ENCODE results near the gene SAA1.

Gene SAA1

DNA sequence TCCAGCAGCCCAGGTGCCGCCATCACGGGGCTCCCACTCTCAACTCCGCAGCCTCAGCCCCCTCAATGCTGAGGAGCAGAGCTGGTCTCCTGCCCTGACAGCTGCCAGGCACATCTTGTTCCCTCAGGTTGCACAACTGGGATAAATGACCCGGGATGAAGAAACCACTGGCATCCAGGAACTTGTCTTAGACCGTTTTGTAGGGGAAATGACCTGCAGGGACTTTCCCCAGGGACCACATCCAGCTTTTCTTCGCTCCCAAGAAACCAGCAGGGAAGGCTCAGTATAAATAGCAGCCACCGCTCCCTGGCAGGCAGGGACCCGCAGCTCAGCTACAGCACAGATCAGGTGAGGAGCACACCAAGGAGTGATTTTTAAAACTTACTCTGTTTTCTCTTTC, at the start of gene SAA1:
SAA1 (plus strand) TSS at position 316 of the 400 bp plus-strand sequence. CDS start 624 bp downstream, outside the sequence.
- ATAC-seq = no peak

DNA sequence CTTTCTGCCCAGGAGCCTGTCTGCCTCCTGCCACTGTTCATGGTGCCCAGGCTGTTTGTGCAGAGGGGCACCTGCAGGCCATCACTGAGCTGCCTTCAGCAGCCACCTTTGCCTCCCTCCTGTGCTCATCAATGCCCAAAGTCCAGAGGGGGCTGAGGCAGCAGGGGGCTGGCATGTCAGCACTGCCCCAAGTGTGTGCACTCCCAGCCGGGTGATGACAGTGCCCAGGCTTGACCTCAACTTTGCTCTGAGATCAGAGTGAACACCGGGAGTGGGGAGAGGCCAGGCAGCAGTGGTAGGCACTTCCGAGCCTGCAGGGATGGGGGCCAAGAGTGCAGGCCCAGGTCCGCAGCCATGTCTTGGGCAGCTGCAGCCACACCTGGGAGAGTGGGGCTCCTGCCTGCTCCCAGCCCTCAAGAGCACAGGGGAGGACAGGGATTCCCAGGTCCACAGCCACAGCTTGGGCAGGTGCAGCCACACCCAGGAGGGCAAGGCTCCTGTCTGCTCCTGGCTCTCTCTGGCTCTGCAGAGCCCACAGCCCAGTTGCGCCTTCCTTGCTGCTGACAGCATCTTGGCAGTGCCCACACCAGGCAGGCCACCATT, 44.7 kb upstream of the SAA1 start:
- no peak for ATAC-seq

DNA sequence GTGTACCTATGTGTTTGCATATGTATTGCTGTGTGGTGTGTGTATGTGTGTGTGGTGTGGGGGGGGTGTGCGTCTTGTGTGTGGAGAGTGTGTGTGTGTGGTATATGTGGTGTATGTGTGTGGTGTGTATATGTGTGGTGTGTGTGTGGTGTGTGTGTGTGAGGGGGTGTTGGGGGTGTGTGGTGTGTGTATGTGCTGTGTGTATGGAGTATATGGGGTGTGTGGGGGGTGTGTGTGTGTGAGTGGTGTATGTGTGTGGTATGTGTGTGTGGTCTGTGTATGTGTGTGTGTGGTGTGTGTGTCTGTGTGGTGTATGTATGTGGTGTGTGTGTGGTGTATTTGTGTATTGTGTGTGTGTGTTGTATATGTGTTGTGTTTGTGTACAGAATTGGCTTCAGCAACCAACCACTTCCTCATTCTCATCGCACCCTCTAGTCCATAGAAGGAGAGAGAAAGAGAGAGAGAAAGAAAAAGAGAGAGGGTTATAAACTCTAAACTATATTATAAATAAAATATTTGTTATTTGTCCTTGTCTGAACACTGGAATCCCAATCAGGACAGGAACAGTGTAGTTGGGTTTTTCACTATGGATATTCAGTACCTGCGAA, 43.1 kb upstream of the SAA1 start:
- ATAC-seq = no peak

DNA sequence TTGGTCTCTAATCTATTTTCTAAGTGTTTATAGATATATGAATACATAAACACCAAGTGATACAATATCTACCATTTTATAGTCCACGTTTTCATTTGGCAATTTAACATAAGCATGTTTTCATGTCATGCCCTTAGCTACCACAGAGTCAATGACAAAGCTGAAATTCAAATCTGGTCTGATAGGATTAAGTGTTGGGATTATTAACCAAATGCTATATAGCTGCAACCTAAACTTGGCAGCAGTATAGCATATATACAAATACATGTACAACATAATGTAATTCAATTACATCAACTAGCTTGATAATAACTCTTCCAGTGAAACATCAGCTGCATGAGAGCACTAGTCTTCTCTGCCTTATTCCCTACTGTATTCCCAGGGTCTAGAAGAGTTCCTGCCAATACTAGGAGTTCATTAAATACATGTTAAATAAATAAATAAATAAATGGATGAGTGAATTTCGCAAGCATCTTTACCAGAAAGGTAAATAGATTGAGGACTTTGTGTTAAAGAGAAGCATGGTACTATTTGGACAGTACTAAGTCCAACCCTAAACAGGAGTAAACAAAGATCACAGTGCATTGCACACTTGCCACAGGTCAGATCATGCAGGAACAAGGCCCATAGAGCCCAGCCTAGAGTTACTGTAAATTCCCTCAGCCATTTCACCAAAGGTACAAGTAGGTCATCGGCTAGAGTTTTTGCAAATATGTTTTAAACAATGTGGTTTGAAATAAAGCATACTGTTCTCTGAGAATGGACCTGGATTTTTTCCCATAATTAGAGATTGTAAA, 42.3 kb upstream of the SAA1 start:
- ATAC-seq = no peak

DNA sequence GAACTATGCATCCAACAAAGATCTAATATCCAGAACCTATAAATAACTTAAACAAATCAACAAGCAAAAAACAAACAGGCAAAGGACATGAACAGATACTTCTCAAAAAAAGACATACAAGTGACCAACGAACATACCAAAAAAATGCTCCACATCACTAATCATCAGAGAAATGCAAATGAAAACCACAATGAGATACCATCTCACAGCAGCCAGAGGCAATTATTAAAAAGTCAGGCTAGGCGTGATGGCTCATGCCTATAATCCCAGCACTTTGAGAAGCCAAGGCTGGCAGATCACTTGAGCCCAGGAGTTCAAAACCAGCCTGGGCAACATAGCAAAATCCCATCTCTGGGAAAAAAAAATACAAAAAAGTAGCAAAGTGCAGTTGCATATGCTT, 40.2 kb upstream of the SAA1 start:
- ATAC-seq = no peak

DNA sequence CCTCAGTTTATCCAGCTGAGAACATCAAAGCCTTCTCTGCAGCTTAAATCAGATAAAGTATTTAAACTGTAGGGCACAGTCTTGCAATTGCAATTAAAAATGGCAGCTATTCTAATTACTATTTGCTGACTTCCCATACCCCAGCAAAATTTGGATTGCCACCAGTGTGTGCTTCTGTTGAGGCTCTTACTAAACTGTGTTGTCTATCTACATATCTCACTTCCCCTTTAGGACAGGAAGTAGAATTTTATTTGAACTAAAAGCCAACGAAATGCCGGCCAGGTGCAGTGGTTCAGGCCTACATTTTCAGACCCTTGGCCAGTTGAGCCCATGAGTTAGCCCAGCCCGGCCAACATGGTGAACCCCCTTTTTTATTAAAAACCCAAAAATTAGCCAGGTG, 36.6 kb upstream of the SAA1 start:
- ATAC-seq = no peak

DNA sequence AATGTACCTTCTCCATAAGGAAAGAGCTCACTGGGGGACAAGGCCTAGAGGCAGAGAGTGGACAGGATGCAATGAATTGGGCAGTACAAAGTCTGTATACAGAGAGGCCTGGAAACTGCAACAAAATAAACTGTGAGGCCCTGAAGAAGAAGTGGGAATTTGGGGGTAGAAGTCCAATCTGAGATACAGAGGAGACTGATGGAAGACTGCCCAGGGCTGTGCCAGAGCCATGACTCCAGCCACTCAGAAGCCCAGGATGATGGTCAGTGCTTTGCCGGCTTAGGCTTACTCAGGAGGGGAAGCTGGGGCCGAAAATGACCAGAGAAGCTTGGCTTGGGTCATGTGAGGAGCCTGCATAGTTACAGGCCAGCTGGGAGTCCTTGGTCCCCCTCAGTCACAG, 35.2 kb upstream of the SAA1 start:
- ATAC-seq = no peak

DNA sequence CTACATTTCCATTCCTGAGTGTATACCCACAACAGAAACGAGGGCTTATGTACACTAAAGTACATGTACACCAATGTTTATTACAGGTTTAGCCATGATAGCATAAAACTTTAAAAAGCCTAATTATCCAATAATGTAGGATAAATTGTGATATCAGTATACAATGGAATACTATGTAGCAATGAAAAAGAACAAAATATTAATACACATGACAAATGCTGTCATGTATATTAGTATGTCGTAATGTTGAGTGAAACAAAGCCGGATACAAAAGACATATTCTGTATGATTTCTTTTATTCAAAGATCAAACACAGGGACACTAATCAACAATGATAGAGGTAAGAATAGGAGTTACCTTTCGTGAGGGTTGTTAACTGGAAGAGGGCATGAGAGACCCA, 32.2 kb upstream of the SAA1 start:
- ATAC-seq = no peak

DNA sequence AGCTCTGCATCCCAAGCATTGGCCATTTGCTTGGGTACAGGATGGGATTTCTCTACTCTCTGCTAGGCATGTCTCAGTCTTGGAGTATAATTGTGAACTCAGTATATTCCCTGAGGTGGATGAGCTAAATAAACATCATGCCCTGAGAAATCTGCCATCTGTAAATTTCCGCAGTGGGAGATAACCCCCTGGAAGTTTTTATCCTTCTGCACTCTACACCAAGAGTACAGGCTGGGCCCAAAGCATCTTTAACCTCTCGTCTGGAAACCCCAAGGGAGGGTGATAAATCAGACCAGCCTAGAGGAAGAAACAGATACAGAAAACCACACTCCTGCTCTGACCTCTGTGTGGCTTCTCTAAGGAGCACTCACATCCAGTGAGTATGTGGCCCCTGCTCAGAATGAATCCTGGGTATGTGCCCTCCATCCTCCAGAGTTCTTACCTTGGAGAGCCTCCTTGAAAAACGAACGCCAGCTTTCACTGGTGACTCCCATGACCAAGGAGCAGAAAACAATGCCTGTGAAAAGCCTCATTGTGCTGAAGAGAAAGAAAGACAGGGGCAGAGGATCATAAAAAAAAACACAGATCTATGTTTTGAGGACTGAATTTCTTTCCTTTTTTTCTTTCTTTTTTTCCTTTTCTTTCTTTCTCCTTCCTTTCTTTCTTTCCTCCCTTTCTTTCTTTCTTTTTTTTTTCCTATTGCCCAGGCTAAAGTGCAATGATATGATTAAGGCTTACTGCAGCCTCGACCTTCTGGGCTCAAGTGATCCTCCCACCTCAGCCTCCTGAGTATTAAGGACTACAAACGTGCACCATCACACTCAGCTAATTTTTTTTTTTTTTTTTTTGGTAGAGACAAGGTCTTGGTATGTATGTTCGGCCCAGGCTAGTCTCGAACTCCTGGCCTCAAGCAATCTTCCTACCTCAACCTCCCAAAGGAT, 30.4 kb upstream of the SAA1 start:
- no peak for ATAC-seq

DNA sequence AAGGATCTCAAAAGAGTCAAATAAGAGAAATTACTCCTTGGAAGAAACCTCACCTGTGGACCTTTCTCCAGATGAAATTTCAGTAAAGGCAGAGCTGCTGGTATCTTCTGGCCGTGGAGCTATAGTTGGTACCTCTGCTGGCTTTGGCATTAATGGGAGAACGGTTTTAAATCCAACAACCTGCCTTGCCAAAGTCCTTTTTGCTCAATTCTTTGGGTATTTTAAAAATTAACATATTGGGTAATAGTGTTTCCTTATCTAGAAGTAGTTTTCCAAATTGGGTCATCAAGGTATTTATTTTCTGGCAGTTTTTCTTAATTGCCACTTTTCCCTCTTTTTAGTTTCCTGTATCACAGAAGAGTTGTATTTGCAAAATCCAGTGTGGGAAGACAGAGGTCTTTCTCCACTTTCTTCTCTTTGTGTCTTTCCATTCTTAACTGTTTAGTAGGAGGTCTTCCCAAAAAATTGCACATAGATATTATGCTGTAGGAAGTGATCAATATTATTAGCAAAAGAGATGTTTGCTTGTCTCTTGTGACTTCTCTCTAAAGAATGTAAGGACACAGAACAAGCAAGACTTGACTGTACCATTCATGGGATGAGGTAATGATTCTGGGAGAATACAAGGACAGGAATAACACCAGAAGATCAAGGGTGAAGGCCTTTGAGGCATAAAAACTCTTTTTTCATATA, 29.3 kb upstream of the SAA1 start, which contains the start of gene SAA4:
SAA4 (minus strand) TSS at position 139 of the 693 bp plus-strand sequence. CDS start 876 bp downstream, outside the sequence.
- ATAC-seq = no peak

DNA sequence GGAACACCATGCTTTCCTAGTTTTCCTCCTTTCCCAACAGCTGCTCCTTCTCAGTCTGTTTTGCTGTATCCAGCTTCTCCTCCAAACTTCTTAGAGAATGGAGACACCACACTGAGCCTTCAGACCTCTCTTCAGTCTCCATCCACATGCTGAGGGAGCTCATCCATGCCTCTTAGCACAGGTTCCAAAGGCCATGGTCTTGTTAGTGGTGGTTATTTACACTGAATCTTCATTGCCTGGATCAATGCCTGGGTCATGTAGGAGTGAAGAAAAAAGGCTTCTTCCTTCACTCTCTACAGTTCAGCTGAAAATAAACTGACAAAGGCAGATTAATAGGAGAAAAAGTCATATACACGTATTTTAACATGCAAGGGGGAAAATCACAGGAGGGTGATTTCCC, 26.4 kb upstream of the SAA1 start:
- ATAC-seq = no peak

DNA sequence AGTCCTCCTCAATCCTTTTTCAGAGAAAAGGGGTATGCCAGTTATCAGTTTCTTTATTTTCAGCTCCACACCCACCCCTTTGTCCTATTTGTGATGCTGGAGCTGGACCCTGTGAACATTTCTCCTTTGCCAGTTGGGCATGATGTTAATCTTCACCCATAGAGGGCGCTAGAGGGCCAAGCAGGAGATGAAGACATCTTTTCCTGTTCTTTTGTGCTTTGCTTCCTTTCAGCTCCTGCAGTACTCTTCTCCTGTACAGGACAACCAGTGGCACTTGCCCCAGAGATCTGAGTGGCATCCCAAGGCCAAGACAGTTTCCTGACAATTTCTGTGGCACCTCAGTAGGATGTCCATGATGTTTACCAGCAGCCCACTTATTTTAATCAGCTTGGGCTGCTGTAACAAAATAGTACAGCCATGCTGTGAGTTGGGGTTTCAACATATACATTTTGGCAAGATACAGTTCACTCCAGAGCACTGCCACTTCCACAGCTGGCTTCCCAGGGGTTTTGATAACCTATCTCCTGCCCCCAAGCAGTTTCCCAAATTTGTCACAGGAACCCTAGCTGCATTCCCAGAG, 22.2 kb upstream of the SAA1 start:
- no peak for ATAC-seq

DNA sequence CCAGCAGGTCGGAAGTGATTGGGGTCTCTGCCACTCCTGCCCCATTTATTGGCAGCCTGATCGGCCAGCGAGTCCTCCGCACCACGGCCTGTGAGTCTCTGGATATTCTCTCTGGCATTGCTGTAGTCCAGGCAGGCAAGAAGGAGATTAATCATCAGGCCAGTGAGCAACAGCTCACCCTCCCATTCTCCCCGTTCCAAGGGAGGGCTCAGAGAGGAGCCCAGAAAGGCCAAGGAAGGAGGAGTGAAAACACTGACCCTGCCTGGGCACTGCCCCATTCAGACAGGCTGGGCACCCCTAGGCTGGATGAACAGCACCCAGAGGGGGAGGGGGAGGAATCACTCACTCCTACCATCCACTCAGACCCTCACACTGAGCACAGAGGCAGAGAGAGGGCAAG, 20.7 kb upstream of the SAA1 start:
- no peak for ATAC-seq

DNA sequence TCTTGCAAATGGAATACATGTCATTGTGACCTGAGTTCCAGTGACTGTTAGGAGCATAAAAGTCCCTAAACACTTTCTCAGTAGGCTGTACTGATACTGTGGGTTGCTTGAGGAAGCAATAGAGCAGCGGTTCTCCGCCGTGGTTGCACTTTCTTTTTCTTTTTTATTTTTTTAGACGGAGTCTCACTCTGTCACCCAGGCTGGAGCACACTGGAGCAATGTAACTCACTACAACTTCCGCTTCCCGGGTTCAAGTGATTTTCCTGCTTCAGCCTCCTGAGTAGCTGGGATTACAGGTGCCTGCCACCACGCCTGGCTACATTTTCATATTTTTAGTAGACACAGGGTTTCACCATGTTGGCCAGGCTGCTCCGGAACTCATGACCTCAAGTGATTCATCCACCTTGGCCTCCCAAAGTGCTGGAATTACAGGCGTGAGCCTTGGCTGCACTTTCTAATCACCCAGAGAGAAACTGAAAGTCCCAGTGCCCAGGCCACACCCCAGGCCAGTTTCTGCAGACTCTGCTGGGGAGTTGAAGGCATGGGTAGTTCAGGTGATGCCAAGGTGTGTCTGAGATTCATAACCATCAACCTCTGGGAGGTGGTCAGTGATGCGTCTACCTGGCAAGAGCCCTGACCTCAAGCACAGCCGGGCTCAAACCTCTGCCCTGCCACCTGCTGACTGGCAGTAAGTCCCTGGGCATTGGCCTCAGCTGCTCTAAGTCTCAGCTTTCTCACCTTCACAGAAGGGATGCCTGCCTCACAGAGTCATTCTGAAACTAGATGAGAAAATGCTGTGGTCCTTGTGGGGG, 19.5 kb upstream of the SAA1 start:
- peak; percentile 69 to 76 for ATAC-seq

DNA sequence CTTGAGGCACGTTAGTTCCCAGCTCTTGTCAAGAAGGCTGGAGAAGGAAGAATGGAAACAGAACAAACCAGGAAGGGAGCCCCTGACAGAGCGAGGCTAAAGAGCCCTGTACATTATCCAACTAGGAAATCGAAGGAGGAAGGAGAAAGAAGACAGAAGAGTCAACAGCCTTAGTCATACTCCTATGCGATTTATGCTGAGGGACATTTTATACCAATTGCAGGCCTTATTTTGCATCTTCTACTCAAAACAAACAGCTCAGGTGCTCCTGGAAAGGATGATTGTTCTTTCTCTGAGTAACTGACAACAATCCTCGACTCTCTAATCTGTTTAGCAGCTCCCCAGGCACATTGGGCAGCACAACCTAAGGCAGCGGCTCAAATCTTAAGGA, 18.9 kb upstream of the SAA1 start:
- ATAC-seq = peak in 1 of 2 donors; percentile 6

DNA sequence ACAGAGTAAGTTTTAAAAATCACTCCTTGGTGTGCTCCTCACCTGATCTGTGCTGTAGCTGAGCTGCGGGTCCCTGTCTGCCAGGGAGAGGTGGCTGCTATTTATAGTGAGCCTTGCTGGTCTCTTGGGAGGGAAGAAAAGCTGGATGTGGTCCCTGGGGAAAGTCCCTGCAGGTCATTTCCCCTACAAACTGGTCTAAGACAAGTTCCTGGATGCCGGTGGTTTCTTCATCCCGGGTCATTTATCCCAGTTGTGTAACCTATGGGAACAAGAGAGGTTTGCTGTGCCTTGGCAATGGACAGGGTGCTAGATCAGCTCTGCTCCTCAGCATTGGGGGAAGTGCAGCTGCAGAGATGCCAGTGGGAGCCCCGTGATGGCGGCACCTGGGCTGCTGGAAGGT, 17.5 kb upstream of the SAA1 start, which contains the start of gene SAA2:
SAA2 (minus strand) TSS at position 108 of the 400 bp plus-strand sequence. CDS start 657 bp downstream, outside the sequence.
- no peak for ATAC-seq

DNA sequence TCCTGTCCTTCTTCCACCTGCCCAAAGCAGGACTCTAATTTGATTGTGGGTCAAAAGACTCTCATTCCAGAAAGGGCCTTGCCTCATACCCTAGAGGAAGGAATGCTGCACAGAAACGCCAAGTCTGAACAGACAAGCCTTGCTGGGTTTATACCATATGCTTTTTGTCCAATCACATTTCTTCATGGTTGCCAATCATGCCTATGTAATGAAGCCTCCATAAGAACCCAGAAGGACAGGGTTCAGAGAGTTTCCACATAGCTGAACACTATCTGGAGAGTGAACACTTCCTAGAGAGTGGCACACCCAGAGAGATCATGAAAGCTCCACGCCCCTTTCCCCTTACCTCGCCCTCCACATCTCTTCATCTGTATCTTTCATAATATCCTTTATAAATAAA, 12.8 kb upstream of the SAA1 start:
- no peak for ATAC-seq

DNA sequence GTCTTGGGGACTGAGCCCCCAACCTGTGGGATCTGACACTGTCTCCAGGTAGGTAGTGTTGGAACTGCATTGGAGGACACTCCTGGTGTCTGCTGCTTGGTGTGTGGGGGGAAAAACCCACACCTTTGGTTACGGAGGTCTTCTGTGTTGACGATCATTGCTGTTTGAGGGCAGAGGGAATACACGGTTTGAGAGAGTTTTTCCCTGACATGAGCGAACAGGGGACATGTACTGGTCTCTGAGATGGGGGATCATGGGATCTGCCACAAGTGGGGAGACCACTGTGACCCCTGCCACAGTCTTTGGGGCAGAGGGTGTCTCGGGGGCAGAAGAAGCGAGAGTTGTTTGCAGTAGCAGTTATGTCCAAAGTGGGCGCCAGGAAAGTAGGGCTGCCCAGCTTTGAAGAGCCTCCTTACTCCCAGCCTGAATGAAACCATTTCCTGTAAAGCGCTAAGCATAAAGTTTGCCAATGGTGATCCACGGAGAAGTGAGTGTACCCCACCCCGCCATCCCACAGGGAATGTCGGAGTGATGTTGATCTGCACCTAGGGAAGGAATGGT, 12.2 kb upstream of the SAA1 start:
- no peak for ATAC-seq

DNA sequence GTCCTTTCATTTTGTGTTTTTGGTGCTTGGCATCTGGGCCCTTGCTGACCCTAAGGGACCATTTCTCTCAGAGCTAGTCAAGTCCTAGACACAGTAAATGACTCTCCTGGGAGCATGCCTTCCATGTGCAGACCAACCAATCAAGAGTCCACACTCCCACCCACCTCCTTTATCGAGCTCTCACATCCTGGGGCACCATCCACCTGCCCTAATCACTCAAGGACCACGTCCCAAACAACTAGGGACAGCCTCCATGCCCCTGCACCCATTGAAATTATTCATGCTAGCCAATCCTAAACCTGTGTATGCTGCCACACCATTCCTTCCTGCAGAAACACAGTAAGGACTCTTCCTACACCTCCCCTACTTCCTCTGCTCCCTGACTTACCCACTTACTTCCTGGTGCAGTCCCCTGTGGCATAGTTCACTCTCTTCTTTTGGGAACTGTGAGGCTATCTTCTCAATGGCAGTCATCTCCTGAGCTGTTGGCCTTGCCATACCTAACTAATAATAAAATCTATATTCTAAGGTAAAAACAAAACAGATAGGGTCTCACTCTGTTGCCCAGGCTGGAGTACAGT, 11.2 kb upstream of the SAA1 start:
- no peak for ATAC-seq

DNA sequence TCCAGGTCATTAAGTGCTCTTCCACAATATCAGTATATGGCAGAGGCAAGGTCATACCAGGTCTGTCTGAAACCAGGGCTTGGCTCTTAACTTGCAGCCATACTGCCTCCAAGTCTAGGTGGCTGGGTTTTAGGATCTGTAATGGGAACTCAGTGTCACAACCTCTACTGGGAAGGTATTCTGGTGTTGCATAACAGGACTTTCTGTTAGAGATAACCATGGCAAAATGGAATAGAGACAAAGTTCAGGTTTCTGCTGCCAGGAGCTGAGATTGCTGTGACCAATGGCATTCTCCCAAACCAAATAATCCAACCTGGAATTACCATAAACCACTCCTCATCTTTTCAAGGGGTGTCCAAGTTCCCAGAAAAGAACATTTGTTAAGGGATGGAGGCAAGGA, 6.8 kb upstream of the SAA1 start:
- no peak for ATAC-seq
